ENCODE data around the gene INTS2. TPM values are rescaled to one million over a fixed set of nuclear protein-coding genes. Genes with fewer than 3 reads are reported as not detected.

Gene INTS2
- polyA plus RNA-seq, 6 donors from 2014 or later, result 2.4 to 6.1 (median 3.6) TPM; not detected in 1

GRCh38 chr17:61878984-61879612 lies 48.7 kb downstream of the INTS2 start:
- peaks cover 0 to 5% of the 10 kb centered on the region in 2 donors for H3K36me3 Mint-ChIP-seq
- no peak overlapping the region for H3K4me3 Mint-ChIP-seq
- H3K9me3 Mint-ChIP-seq, result no peaks in the 10 kb centered on the region
- H3K27me3 Mint-ChIP-seq, result no peaks in the 10 kb centered on the region
- ATAC-seq (ENCODE audit: low read depth in 2 of 2) (no peak), DNase-seq (no peak)
- no peak overlapping the region for H3K27ac Mint-ChIP-seq
- H3K4me1 Mint-ChIP-seq, result no peaks in the 10 kb centered on the region

- H3K4me1 Mint-ChIP-seq, result no peaks in the 10 kb centered on the region
- H3K36me3 Mint-ChIP-seq, result peaks cover 0 to 10% of the 10 kb centered on the region in 2 donors
- H3K9me3 Mint-ChIP-seq, result no peaks in the 10 kb centered on the region
- no peak for ATAC-seq (ENCODE audit: low read depth in 2 of 2)
- DNase-seq, result no peak
- no peak overlapping the region for H3K4me3 Mint-ChIP-seq
- H3K27ac Mint-ChIP-seq, result no peak overlapping the region
- no peaks in the 10 kb centered on the region for H3K27me3 Mint-ChIP-seq
Measured at GRCh38 chr17:61878520-61878919, 49.3 kb downstream of the INTS2 start.

- no peak overlapping the region for H3K4me3 Mint-ChIP-seq
- ATAC-seq (ENCODE audit: low read depth in 2 of 2), result no peak
- H3K4me1 Mint-ChIP-seq, result no peaks in the 10 kb centered on the region
- peaks cover 0 to 11% of the 10 kb centered on the region in 2 donors for H3K36me3 Mint-ChIP-seq
- H3K27ac Mint-ChIP-seq, result no peak overlapping the region
- no peaks in the 10 kb centered on the region for H3K9me3 Mint-ChIP-seq
- no peak for DNase-seq
- H3K27me3 Mint-ChIP-seq, result no peaks in the 10 kb centered on the region
Measured at GRCh38 chr17:61877837-61878236, 49.9 kb downstream of the INTS2 start.

GRCh38 chr17:61875804-61876203 lies 52.0 kb downstream of the INTS2 start:
- no peak overlapping the region for H3K4me3 Mint-ChIP-seq
- ATAC-seq (ENCODE audit: low read depth in 2 of 2) (no peak), DNase-seq (no peak)
- peaks cover 0 to 11% of the 10 kb centered on the region in 2 donors for H3K36me3 Mint-ChIP-seq
- H3K4me1 Mint-ChIP-seq, result no peaks in the 10 kb centered on the region
- no peaks in the 10 kb centered on the region for H3K27me3 Mint-ChIP-seq
- H3K9me3 Mint-ChIP-seq, result no peaks in the 10 kb centered on the region
- H3K27ac Mint-ChIP-seq, result no peak overlapping the region

GRCh38 chr17:61875285-61875684 lies 52.5 kb downstream of the INTS2 start:
- ATAC-seq (ENCODE audit: low read depth in 2 of 2) (no peak), DNase-seq (no peak)
- H3K36me3 Mint-ChIP-seq, result peaks cover under 1 to 13% of the 10 kb centered on the region in 2 donors
- no peaks in the 10 kb centered on the region for H3K27me3 Mint-ChIP-seq
- no peaks in the 10 kb centered on the region for H3K4me1 Mint-ChIP-seq
- no peaks in the 10 kb centered on the region for H3K9me3 Mint-ChIP-seq
- H3K27ac Mint-ChIP-seq, result no peak overlapping the region
- H3K4me3 Mint-ChIP-seq, result no peak overlapping the region

- DNase-seq (no peak), ATAC-seq (ENCODE audit: low read depth in 2 of 2) (no peak)
- Mint-ChIP-seq H3K27me3 (no peaks in the 10 kb centered on the region), H3K27ac (peak overlapping the region in 2 of 6 donors; percentile 0 to 57), H3K9me3 (no peaks in the 10 kb centered on the region), H3K4me3 (no peak overlapping the region), H3K4me1 (no peaks in the 10 kb centered on the region), H3K36me3 (peaks cover 10 to 25% of the 10 kb centered on the region in 2 donors)
Measured at GRCh38 chr17:61874075-61874474, 53.7 kb downstream of the INTS2 start.

- ATAC-seq (ENCODE audit: low read depth in 2 of 2) (no peak), DNase-seq (no peak)
- Mint-ChIP-seq H3K36me3 (peaks cover 10 to 21% of the 10 kb centered on the region in 2 donors), H3K27ac (no peak overlapping the region), H3K4me1 (no peaks in the 10 kb centered on the region), H3K9me3 (no peaks in the 10 kb centered on the region), H3K4me3 (no peak overlapping the region), H3K27me3 (no peaks in the 10 kb centered on the region)
Measured at GRCh38 chr17:61872099-61872498, 55.7 kb downstream of the INTS2 start.

GRCh38 chr17:61869138-61869537 lies 58.6 kb downstream of the INTS2 start:
- no peak for DNase-seq
- H3K27me3 Mint-ChIP-seq, result no peaks in the 10 kb centered on the region
- no peak overlapping the region for H3K27ac Mint-ChIP-seq
- no peak overlapping the region for H3K4me3 Mint-ChIP-seq
- no peaks in the 10 kb centered on the region for H3K9me3 Mint-ChIP-seq
- peaks cover 0 to under 1% (median 0%) of the 10 kb centered on the region in 3 donors for H3K4me1 Mint-ChIP-seq
- ATAC-seq (ENCODE audit: low read depth in 2 of 2), result no peak
- H3K36me3 Mint-ChIP-seq, result peaks cover 10 to 24% of the 10 kb centered on the region in 2 donors

- no peak overlapping the region for H3K27ac Mint-ChIP-seq
- no peaks in the 10 kb centered on the region for H3K9me3 Mint-ChIP-seq
- no peaks in the 10 kb centered on the region for H3K27me3 Mint-ChIP-seq
- no peak for ATAC-seq (ENCODE audit: low read depth in 2 of 2)
- peaks cover 10 to 18% of the 10 kb centered on the region in 2 donors for H3K36me3 Mint-ChIP-seq
- no peak for DNase-seq
- H3K4me1 Mint-ChIP-seq, result peaks cover 3 to 10% (median 9%) of the 10 kb centered on the region in 3 donors
- H3K4me3 Mint-ChIP-seq, result no peak overlapping the region
Measured at GRCh38 chr17:61868074-61868473, 59.7 kb downstream of the INTS2 start.

GRCh38 chr17:61867033-61867432 lies 60.7 kb downstream of the INTS2 start:
- H3K4me3 Mint-ChIP-seq, result peak overlapping the region in 2 of 8 donors; percentile 5 to 22
- DNase-seq, result no peak
- H3K9me3 Mint-ChIP-seq, result no peaks in the 10 kb centered on the region
- H3K36me3 Mint-ChIP-seq, result peaks cover 10 to 18% of the 10 kb centered on the region in 2 donors
- H3K27ac Mint-ChIP-seq, result no peak overlapping the region
- ATAC-seq (ENCODE audit: low read depth in 2 of 2), result no peak
- peaks cover 3 to 18% (median 16%) of the 10 kb centered on the region in 3 donors for H3K4me1 Mint-ChIP-seq
- H3K27me3 Mint-ChIP-seq, result no peaks in the 10 kb centered on the region

GRCh38 chr17:61863801-61864126 lies 64.0 kb downstream of the INTS2 start:
- Mint-ChIP-seq H3K36me3 (peaks cover 0 to 4% of the 10 kb centered on the region in 2 donors), H3K27me3 (no peaks in the 10 kb centered on the region), H3K4me3 (peak overlapping the region; percentile 91 to 99 (median 96)), H3K9me3 (no peaks in the 10 kb centered on the region), H3K27ac (peak overlapping the region in 5 of 6 donors; percentile 82 to 92 (median 89)), H3K4me1 (peaks cover 3 to 18% (median 16%) of the 10 kb centered on the region in 3 donors)
- DNase-seq (no peak), ATAC-seq (ENCODE audit: low read depth in 2 of 2) (peak; percentile 11 to 13)

GRCh38 chr17:61862975-61863800 lies 64.6 kb downstream of the INTS2 start, which contains the start of gene BRIP1:
Gene BRIP1 (minus strand): TSS chr17:61863528. CDS start chr17:61861539, 1,989 bp downstream.
- H3K4me1 Mint-ChIP-seq, result peaks cover 3 to 18% (median 16%) of the 10 kb centered on the region in 3 donors
- ATAC-seq (ENCODE audit: low read depth in 2 of 2) (peak; percentile 98 to 99), DNase-seq (peak; percentile 83)
- peak within 1 kb of the TSS; percentile 36 to 92 (median 87) for H3K27ac Mint-ChIP-seq
- no peaks in the 10 kb centered on the region for H3K9me3 Mint-ChIP-seq
- H3K36me3 Mint-ChIP-seq, result peaks cover 0 to 4% of the 10 kb centered on the region in 2 donors
- no peaks in the 10 kb centered on the region for H3K27me3 Mint-ChIP-seq
- H3K4me3 Mint-ChIP-seq, result peak within 1 kb of the TSS; percentile 91 to 99 (median 96)

GRCh38 chr17:61862105-61862574 lies 65.6 kb downstream of the INTS2 start:
- H3K4me3 Mint-ChIP-seq, result peak overlapping the region in 6 of 8 donors; percentile 91 to 99 (median 94)
- H3K27me3 Mint-ChIP-seq, result no peaks in the 10 kb centered on the region
- ATAC-seq (ENCODE audit: low read depth in 2 of 2), result no peak
- peak overlapping the region in 1 of 6 donors; percentile 82 for H3K27ac Mint-ChIP-seq
- no peaks in the 10 kb centered on the region for H3K9me3 Mint-ChIP-seq
- DNase-seq, result no peak
- peaks cover 3 to 18% (median 16%) of the 10 kb centered on the region in 3 donors for H3K4me1 Mint-ChIP-seq
- peaks cover 0 to 4% of the 10 kb centered on the region in 2 donors for H3K36me3 Mint-ChIP-seq

Measured in naive B cell (primary cell).